HEK293T (cell line): ENCODE results near the gene FHIT.

Experiments
- CTCF ChIA-PET: fragments of 350-600 bp; formaldehyde crosslinking; extraction: SDS; loops from one replicate; lab custom pipeline; 2021; ENCODE audit warnings: antibody characterized with exemption, inconsistent platforms; lab: Yijun Ruan, JAX
- POLR2A ChIA-PET: fragments of 350-600 bp; formaldehyde crosslinking; extraction: SDS; loops from one replicate; lab custom pipeline; 2020; ENCODE audit warnings: antibody characterized with exemption, inconsistent platforms; lab: Yijun Ruan, JAX
- DNase-seq: peaks from one replicate; pipeline ENCODE4 v3.0.0; 2012; ENCODE audit warnings: mixed read lengths; ENCODE audit errors: extremely low spot score
- ARNT ChIP-seq: fragments of 450-650 bp; IDR thresholded peaks from 2 replicates; pipeline ENCODE4 v1.6.1; 2017; ENCODE audit warnings: mild to moderate bottlenecking
- BHLHE40 ChIP-seq: fragments of 450-650 bp; IDR thresholded peaks from 2 replicates; pipeline ENCODE4 v1.6.1; 2016; ENCODE audit warnings: mild to moderate bottlenecking, moderate library complexity, borderline replicate concordance
- CTBP1 ChIP-seq: fragments of 450-650 bp; IDR thresholded peaks from 2 replicates; pipeline ENCODE4 v1.6.1; 2016; ENCODE audit warnings: borderline replicate concordance
- ELF4 ChIP-seq: fragments of 450-650 bp; IDR thresholded peaks from 2 replicates; pipeline ENCODE4 v1.6.1; 2017; ENCODE audit warnings: antibody characterized with exemption
- FOXA1 ChIP-seq: fragments of 450-650 bp; IDR thresholded peaks from 2 replicates; pipeline ENCODE4 v1.6.1; 2016; ENCODE audit warnings: mild to moderate bottlenecking
- FOXK2 ChIP-seq: fragments of 450-650 bp; IDR thresholded peaks from 2 replicates; pipeline ENCODE4 v1.6.1; 2016; ENCODE audit warnings: mild to moderate bottlenecking
- FOXM1 ChIP-seq: fragments of 450-650 bp; IDR thresholded peaks from 2 replicates; pipeline ENCODE4 v1.6.1; 2017; ENCODE audit warnings: mild to moderate bottlenecking, borderline replicate concordance
- HDGF ChIP-seq: fragments of 450-650 bp; IDR thresholded peaks from 2 replicates; pipeline ENCODE4 v1.6.1; 2017; ENCODE audit warnings: antibody characterized with exemption, borderline replicate concordance
- L3MBTL2 ChIP-seq: fragments of 450-650 bp; conservative IDR thresholded peaks from 2 replicates; pipeline ENCODE4 v1.6.1; 2016; ENCODE audit warnings: mild to moderate bottlenecking
- LEF1 ChIP-seq: fragments of 450-650 bp; IDR thresholded peaks from 2 replicates; pipeline ENCODE4 v1.6.1; 2017; ENCODE audit warnings: mild to moderate bottlenecking, borderline replicate concordance
- NFRKB ChIP-seq: fragments of 450-650 bp; IDR thresholded peaks from 2 replicates; pipeline ENCODE4 v1.6.1; 2016; ENCODE audit warnings: mild to moderate bottlenecking, moderate library complexity
- SP1 ChIP-seq: fragments of 450-650 bp; IDR thresholded peaks from 2 replicates; pipeline ENCODE4 v1.6.1; 2017
- SUZ12 ChIP-seq: fragments of 450-650 bp; IDR thresholded peaks from 2 replicates; pipeline ENCODE4 v1.6.1; 2016; ENCODE audit warnings: mild to moderate bottlenecking
- TARDBP ChIP-seq: fragments of 450-650 bp; IDR thresholded peaks from 2 replicates; pipeline ENCODE4 v1.6.1; 2016
- ZNF384 ChIP-seq: fragments of 450-650 bp; IDR thresholded peaks from 2 replicates; pipeline ENCODE4 v1.6.1; 2016
- TF ChIP-seq, protein P1 (sequence below): fragments of 450-650 bp; IDR thresholded peaks from 2 replicates; pipeline ENCODE4 v1.6.1; 2016

Gene FHIT

GRCh38 chr3:60920519-60920918, 330.7 kb downstream of the FHIT start:
- CTCF ChIA-PET = no interaction called here
- TF ChIP-seq ELF4 (no peak), LEF1 (no peak), TARDBP (no peak), CTBP1 (no peak), ZNF384 (no peak), FOXK2 (no peak), ARNT (no peak), BHLHE40 (no peak), SP1 (no peak), SUZ12 (no peak), NFRKB (no peak), L3MBTL2 (no peak)
- TF ChIP-seq, protein P1, sequence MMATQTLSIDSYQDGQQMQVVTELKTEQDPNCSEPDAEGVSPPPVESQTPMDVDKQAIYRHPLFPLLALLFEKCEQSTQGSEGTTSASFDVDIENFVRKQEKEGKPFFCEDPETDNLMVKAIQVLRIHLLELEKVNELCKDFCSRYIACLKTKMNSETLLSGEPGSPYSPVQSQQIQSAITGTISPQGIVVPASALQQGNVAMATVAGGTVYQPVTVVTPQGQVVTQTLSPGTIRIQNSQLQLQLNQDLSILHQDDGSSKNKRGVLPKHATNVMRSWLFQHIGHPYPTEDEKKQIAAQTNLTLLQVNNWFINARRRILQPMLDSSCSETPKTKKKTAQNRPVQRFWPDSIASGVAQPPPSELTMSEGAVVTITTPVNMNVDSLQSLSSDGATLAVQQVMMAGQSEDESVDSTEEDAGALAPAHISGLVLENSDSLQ = no peak
- no peak for DNase-seq
- POLR2A ChIA-PET = interaction anchor here (0.8 kb wide), 1 partner anchor 10 kb away, joined by 6 read pairs; no protein-coding TSS in a partner anchor

DNA sequence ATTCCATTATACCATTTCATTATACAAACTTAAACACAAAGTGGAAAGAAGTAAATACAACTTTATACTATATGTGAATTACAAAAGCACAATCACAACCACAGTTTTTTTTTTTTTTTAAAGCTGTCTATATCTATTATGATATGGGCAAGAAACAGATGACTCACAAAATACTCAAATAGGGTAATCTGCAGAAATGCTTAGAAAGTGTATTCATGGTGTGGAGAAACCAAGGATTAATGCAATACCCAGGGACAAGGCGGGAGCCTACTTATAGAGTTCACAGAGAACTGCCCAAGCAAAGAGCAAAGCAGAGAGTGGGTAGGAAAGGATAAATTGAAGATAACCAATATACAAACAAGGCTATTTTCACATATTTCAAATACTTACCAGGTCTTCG, 332.0 kb downstream of the FHIT start:
- TF ChIP-seq SUZ12 = no peak
- TF ChIP-seq CTBP1 = no peak
- TF ChIP-seq ARNT = no peak
- DNase-seq = no peak
- ChIA-PET CTCF (no interaction called here), POLR2A (no interaction called here)

GRCh38 chr3:60917141-60917540, 334.1 kb downstream of the FHIT start:
- no peak for DNase-seq
- no peak for TF ChIP-seq TARDBP
- TF ChIP-seq, protein P1 = no peak
- TF ChIP-seq ZNF384 = no peak
- TF ChIP-seq CTBP1 = no peak
- no peak for TF ChIP-seq LEF1
- TF ChIP-seq FOXK2 = no peak
- no peak for TF ChIP-seq NFRKB
- no peak for TF ChIP-seq SUZ12
- TF ChIP-seq SP1 = no peak
- TF ChIP-seq FOXA1 = no peak
- no peak for TF ChIP-seq BHLHE40
- TF ChIP-seq FOXM1 = no peak
- CTCF ChIA-PET = interaction anchor here (0.6 kb wide), 1 partner anchor 88 kb away, joined by 3 read pairs; no protein-coding TSS in a partner anchor
- POLR2A ChIA-PET = no interaction called here

DNA sequence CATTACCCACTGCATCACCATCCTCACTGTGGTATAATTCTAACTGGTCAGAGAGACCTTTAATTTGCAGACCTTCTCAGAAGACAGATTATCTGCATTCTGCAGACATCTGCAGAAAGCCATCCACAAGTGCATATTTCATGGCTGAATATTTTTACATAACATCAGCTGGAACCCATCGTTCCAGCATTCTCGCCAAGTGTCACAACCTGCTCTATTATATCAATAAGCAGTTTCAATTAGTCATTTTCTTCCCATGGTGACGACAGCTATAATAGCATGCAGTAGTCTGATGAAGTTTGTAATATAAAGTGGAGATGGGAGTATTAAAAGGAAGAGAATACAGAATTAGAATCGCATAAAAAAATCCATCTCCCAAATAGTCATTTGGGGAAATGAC, 334.7 kb downstream of the FHIT start:
- TF ChIP-seq CTBP1 = no peak
- no peak for TF ChIP-seq ARNT
- no peak for TF ChIP-seq LEF1
- TF ChIP-seq SP1 = no peak
- no peak for TF ChIP-seq NFRKB
- no peak for TF ChIP-seq L3MBTL2
- ChIA-PET POLR2A (no interaction called here), CTCF (no interaction called here)
- no peak for DNase-seq

- TF ChIP-seq ARNT (no peak), TARDBP (no peak), CTBP1 (no peak), LEF1 (no peak), BHLHE40 (no peak), ZNF384 (no peak), FOXM1 (no peak), FOXA1 (no peak), SP1 (no peak), SUZ12 (no peak), L3MBTL2 (no peak), FOXK2 (no peak), HDGF (no peak), NFRKB (no peak), ELF4 (no peak)
- TF ChIP-seq, protein P1 = no peak
- POLR2A ChIA-PET = no interaction called here
- no peak for DNase-seq
- CTCF ChIA-PET = no interaction called here
Observed at GRCh38 chr3:60913474-60913873, 337.8 kb downstream of the FHIT start.

DNA sequence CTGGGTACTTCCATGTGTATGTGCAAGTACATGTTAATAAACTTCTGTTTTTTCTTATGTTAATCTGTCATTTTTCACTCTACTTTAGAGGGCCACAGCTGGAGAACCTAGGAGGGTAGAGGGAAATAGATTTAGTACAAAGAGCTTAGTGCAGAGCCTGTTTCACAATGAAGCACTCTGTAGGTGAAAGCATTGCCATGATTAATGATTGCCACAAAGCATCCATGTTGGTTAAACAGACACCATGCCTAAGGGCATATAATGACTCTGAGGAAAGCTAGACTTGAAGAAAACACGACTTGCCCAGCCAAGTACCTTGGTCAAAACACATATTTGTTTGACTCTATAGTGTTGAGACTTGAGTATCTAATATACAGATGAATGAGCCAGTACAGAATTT, 338.4 kb downstream of the FHIT start:
- ChIA-PET CTCF (no interaction called here), POLR2A (no interaction called here)
- no peak for DNase-seq
- TF ChIP-seq ARNT (no peak), HDGF (no peak), FOXM1 (no peak), LEF1 (no peak), TARDBP (no peak), ZNF384 (no peak)
- TF ChIP-seq, protein P1 = no peak
